RWPE1 (cell line): ENCODE data around the gene CDC42EP4.
A peak's percentile ranks its signal among the peaks of the same experiment; 100 is the strongest.

Source experiments
- CTCF ChIA-PET: fragments of 350-600 bp; sonication (Branson Sonifier 250); formaldehyde crosslinking; extraction: SDS; loops from one replicate; lab custom pipeline; 2021; lab: Yijun Ruan, JAX
- POLR2A ChIA-PET: fragments of 400-600 bp; formaldehyde crosslinking; extraction: SDS; loops from one replicate; lab custom pipeline; 2020; ENCODE audit warnings: antibody characterized with exemption; ENCODE audit not compliant: low non-redundant PET; lab: Yijun Ruan, JAX
- DNase-seq: peaks from one replicate; pipeline ENCODE4 v3.0.0; 2012; ENCODE audit warnings: low spot score
- H3K27ac ChIP-seq: fragments of 450-650 bp; 2 replicates; pipeline ENCODE4 v1.5.1; 2017
- CTCF ChIP-seq: fragments of 450-650 bp; conservative IDR thresholded peaks from 2 replicates; pipeline ENCODE4 v1.5.1; 2017; ENCODE audit warnings: low read depth, mild to moderate bottlenecking

Gene CDC42EP4

GRCh38 chr17:73300392-73300791 lies 11.4 kb downstream of the CDC42EP4 start:
- no peak for DNase-seq
- TF ChIP-seq CTCF = no peak
- H3K27ac ChIP-seq = peak overlapping the region; percentile 61
- ChIA-PET POLR2A (no interaction called here), CTCF (no interaction called here)

GRCh38 chr17:73297934-73298861 lies 13.6 kb downstream of the CDC42EP4 start:
- POLR2A ChIA-PET = no interaction called here
- no peak for DNase-seq
- CTCF ChIA-PET = interaction anchor here (0.5 to 1.0 kb wide), 4 partner anchors 11 to 912 kb away, joined by 3 to 4 read pairs (median 3); no protein-coding TSS in a partner anchor
- H3K27ac ChIP-seq = peak overlapping the region; percentile 61
- TF ChIP-seq CTCF = no peak

GRCh38 chr17:73293480-73293911 lies 18.3 kb downstream of the CDC42EP4 start:
- no peak for TF ChIP-seq CTCF
- POLR2A ChIA-PET = interaction anchor here (0.6 kb wide), 1 partner anchor 19 kb away, joined by 3 read pairs; the partner anchor contains the start of gene CDC42EP4
- DNase-seq = peak; percentile 62
- H3K27ac ChIP-seq = peak overlapping the region; percentile 93
- CTCF ChIA-PET = no interaction called here

- H3K27ac ChIP-seq = peak overlapping the region; percentile 93
These were observed 18.8 kb downstream of the CDC42EP4 start for GRCh38 chr17:73293031-73293430.

GRCh38 chr17:73292031-73292531 lies 19.7 kb downstream of the CDC42EP4 start:
- DNase-seq = no peak
- TF ChIP-seq CTCF = no peak
- POLR2A ChIA-PET = interaction anchor here (0.6 kb wide), 1 partner anchor 68 kb away, joined by 3 read pairs; no protein-coding TSS in a partner anchor
- peak overlapping the region; percentile 93 for H3K27ac ChIP-seq
- CTCF ChIA-PET = interaction anchor here (0.7 to 0.8 kb wide), 2 partner anchors 13 to 22 kb away, joined by 5 read pairs; no protein-coding TSS in a partner anchor

More at GRCh38 chr17:73293031-73293430, 18.8 kb downstream of the CDC42EP4 start:
- ChIA-PET CTCF (no interaction called here), POLR2A (no interaction called here)
- no peak for TF ChIP-seq CTCF
- no peak for DNase-seq

GRCh38 chr17:73291260-73291801 lies 20.5 kb downstream of the CDC42EP4 start:
- H3K27ac ChIP-seq = peak overlapping the region; percentile 93
- DNase-seq = peak; percentile 82
- POLR2A ChIA-PET = interaction anchor here (1.2 kb wide), 1 partner anchor 19 kb away, joined by 4 read pairs; no protein-coding TSS in a partner anchor
- CTCF ChIA-PET = interaction anchor here (0.8 to 0.9 kb wide), 2 partner anchors 19 to 36 kb away, joined by 3 to 5 read pairs; no protein-coding TSS in a partner anchor
- TF ChIP-seq CTCF = no peak
